Measurements from ENCODE around the gene RRAD.

GRCh38 chr16:66945939-66946338 is 20.6 kb upstream of the RRAD start:
- TF ChIP-seq, protein P1, sequence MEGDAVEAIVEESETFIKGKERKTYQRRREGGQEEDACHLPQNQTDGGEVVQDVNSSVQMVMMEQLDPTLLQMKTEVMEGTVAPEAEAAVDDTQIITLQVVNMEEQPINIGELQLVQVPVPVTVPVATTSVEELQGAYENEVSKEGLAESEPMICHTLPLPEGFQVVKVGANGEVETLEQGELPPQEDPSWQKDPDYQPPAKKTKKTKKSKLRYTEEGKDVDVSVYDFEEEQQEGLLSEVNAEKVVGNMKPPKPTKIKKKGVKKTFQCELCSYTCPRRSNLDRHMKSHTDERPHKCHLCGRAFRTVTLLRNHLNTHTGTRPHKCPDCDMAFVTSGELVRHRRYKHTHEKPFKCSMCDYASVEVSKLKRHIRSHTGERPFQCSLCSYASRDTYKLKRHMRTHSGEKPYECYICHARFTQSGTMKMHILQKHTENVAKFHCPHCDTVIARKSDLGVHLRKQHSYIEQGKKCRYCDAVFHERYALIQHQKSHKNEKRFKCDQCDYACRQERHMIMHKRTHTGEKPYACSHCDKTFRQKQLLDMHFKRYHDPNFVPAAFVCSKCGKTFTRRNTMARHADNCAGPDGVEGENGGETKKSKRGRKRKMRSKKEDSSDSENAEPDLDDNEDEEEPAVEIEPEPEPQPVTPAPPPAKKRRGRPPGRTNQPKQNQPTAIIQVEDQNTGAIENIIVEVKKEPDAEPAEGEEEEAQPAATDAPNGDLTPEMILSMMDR (IDR thresholded peaks at IDR 0.05), result no peak
- TF ChIP-seq EZH2 (IDR thresholded peaks at IDR 0.05) (no peak), EZH2phosphoT487 (IDR thresholded peaks at IDR 0.05) (no peak)

Measured in neural progenitor cell (in vitro differentiated cells).